Measurements from ENCODE around the gene CGB3. TPM values are rescaled to one million over a fixed set of nuclear protein-coding genes. Genes with fewer than 3 reads are reported as not detected.

The CGB3 gene
- total RNA-seq, 1 experiment from 2014 or later: 0.46 TPM

- no peak; the same call in 2 of the 3 replicates for TF ChIP-seq CTCF (conservative IDR thresholded peaks at IDR 0.05)
- H3K4me1 ChIP-seq (ENCODE audit: insufficient read depth, low read length): no peaks in the 10 kb centered on the region; the same call in 1 of the 2 replicates
- no peaks in the 10 kb centered on the region for H3K79me1 ChIP-seq (ENCODE audit: insufficient read depth, low read depth, low read length, poor library complexity, severe bottlenecking)
- H3K23ac ChIP-seq (ENCODE audit: insufficient read length, low read depth, low read length): no peak overlapping the region
- Mint-ChIP-seq H3K4me1 (peaks cover 17 to 20% of the 10 kb centered on the region in 2 experiments), H3K36me3 (ENCODE audit: insufficient read depth in 1 of 3, low read depth in 3 of 3) (peaks cover 24 to 67% (median 60%) of the 10 kb centered on the region in 3 experiments), H3K9me3 (no peaks in the 10 kb centered on the region), H3K27me3 (ENCODE audit: low read depth) (no peaks in the 10 kb centered on the region), H3K27ac (peak overlapping the region in 1 of 3 experiments; percentile 6; a peak in 1 of 7 replicates), H3K4me3 (no peak overlapping the region)
- no peaks in the 10 kb centered on the region for H3K9me3 ChIP-seq (ENCODE audit: control insufficient read depth, low read depth, low read length)
- H3T11ph ChIP-seq (ENCODE audit: low read length): no peak overlapping the region
- H3K23me2 ChIP-seq (ENCODE audit: insufficient read length, low read depth, low read length, poor library complexity, severe bottlenecking): peaks cover 2% of the 10 kb centered on the region
- H3K9ac ChIP-seq (ENCODE audit: extremely low read depth, insufficient read length, low read length): no peak overlapping the region
- no peak overlapping the region for H2AFZ ChIP-seq (ENCODE audit: low read length)
- no peak for DNase-seq
- no peak overlapping the region for H2BK15ac ChIP-seq (ENCODE audit: low read depth, low read length)
- H4K20me1 ChIP-seq (ENCODE audit: control insufficient read depth, insufficient read depth, insufficient read length): no peaks in the 10 kb centered on the region
- H4K8ac ChIP-seq (replicated peaks; ENCODE audit: insufficient read length, low read depth, low read length): no peak overlapping the region
- no peak overlapping the region for H2BK12ac ChIP-seq (ENCODE audit: insufficient read length, low read depth, low read length)
- H2BK120ac ChIP-seq (ENCODE audit: low read depth, low read length, poor library complexity, severe bottlenecking): no peak overlapping the region
- no peak overlapping the region for H3K18ac ChIP-seq (ENCODE audit: insufficient read length, low read depth, low read length)
- no peak overlapping the region for H2BK20ac ChIP-seq (ENCODE audit: low read depth, low read length, poor library complexity, severe bottlenecking)
- no peaks in the 10 kb centered on the region; the same call in 1 of the 2 replicates for H3K79me2 ChIP-seq (ENCODE audit: insufficient read depth, low read length)
- H2BK5ac ChIP-seq (ENCODE audit: insufficient read length, low read length): no peak overlapping the region
- H3K27me3 ChIP-seq (ENCODE audit: insufficient read depth, low read length): no peaks in the 10 kb centered on the region
- H3K4ac ChIP-seq (ENCODE audit: low read depth, low read length): no peak overlapping the region
- H2AK5ac ChIP-seq (ENCODE audit: insufficient read length, low read length): no peak overlapping the region
- H4K5ac ChIP-seq (ENCODE audit: insufficient read length, low read depth, low read length): no peak overlapping the region
- no peak overlapping the region for H3K4me2 ChIP-seq (ENCODE audit: insufficient read depth, insufficient read length, low read length)
- WGBS (ENCODE audit: extremely low coverage, insufficient read length, low lambda C conversion rate): no CpG with 5 or more reads among the region's 7 CpGs
- H3K56ac ChIP-seq (ENCODE audit: insufficient read length, low read depth, low read length): no peak overlapping the region
- H3K27ac ChIP-seq (ENCODE audit: insufficient read length, low read depth, low read length): no peak overlapping the region
- no peak overlapping the region for H4K91ac ChIP-seq (ENCODE audit: insufficient read length, low read depth, low read length)
- no peak overlapping the region for H3K14ac ChIP-seq (ENCODE audit: insufficient read depth, low read length)
Measured at GRCh38 chr19:48987323-48987722, 36.8 kb downstream of the CGB3 start.
